WTC11 (cell line): ENCODE results near the gene TMEM181.

Experiments
- ATF3 ChIP-seq: sonication (generic); formaldehyde crosslinking; conservative IDR thresholded peaks from 2 replicates; pipeline ENCODE4 v1.8.1; 2022; ENCODE audit warnings: mild to moderate bottlenecking, missing genetic modification reagents
- ATF6 ChIP-seq: sonication (generic); formaldehyde crosslinking; IDR thresholded peaks from 2 replicates; pipeline ENCODE4 v1.8.1; 2023; ENCODE audit warnings: mild to moderate bottlenecking, missing genetic modification reagents
- CREB1 ChIP-seq: sonication (generic); formaldehyde crosslinking; IDR thresholded peaks from 2 replicates; pipeline ENCODE4 v1.8.0; 2023; ENCODE audit warnings: mild to moderate bottlenecking, missing genetic modification reagents
- CREM ChIP-seq: sonication (generic); formaldehyde crosslinking; IDR thresholded peaks from 2 replicates; pipeline ENCODE4 v1.8.1; 2022; ENCODE audit warnings: mild to moderate bottlenecking, missing genetic modification reagents, moderate library complexity
- CTCF ChIP-seq: fragments of 200-600 bp; IDR thresholded peaks from 2 replicates; pipeline ENCODE4 v1.8.0; 2022; ENCODE audit warnings: antibody characterized with exemption
- MAX ChIP-seq: sonication (generic); formaldehyde crosslinking; IDR thresholded peaks from 2 replicates; pipeline ENCODE4 v1.8.0; 2022; ENCODE audit warnings: mild to moderate bottlenecking, missing genetic modification reagents
- TP53 ChIP-seq: sonication (generic); formaldehyde crosslinking; IDR thresholded peaks from 2 replicates; pipeline ENCODE4 v1.8.1; 2023; ENCODE audit warnings: mild to moderate bottlenecking, missing genetic modification reagents
- USF1 ChIP-seq: sonication (generic); formaldehyde crosslinking; IDR thresholded peaks from 2 replicates; pipeline ENCODE4 v1.8.0; 2022; ENCODE audit warnings: mild to moderate bottlenecking, missing genetic modification reagents
- USF2 ChIP-seq: sonication (generic); formaldehyde crosslinking; IDR thresholded peaks from 2 replicates; pipeline ENCODE4 v1.8.1; 2023; ENCODE audit warnings: mild to moderate bottlenecking, missing genetic modification reagents, moderate library complexity
- ZNF263 ChIP-seq: sonication (generic); formaldehyde crosslinking; IDR thresholded peaks from 2 replicates; pipeline ENCODE4 v1.8.1; 2022; ENCODE audit warnings: low read depth, mild to moderate bottlenecking, moderate library complexity, missing genetic modification reagents
- ZNF425 ChIP-seq: fragments of 250-450 bp; sonication (Bioruptor Pico); conservative IDR thresholded peaks from 2 replicates; pipeline ENCODE4 v1.9.0; 2021; ENCODE audit warnings: mild to moderate bottlenecking

GRCh38 chr6:158646023-158646910 lies 86.4 kb downstream of the TMEM181 start:
- no peak for TF ChIP-seq TP53 (CRISPR knock-in tag)
- TF ChIP-seq CTCF = no peak
- TF ChIP-seq MAX (CRISPR knock-in tag) = no peak
- TF ChIP-seq CREB1 (CRISPR knock-in tag) = no peak
- TF ChIP-seq ATF3 (CRISPR knock-in tag) = no peak
- no peak for TF ChIP-seq CREM (CRISPR knock-in tag)
- no peak for TF ChIP-seq USF1 (CRISPR knock-in tag)
- TF ChIP-seq USF2 (CRISPR knock-in tag) = no peak
- TF ChIP-seq ZNF425 (CRISPR knock-in tag) = no peak
- no peak for TF ChIP-seq ATF6 (CRISPR knock-in tag)
- TF ChIP-seq ZNF263 (CRISPR knock-in tag) = no peak
